HG03442 (cell line): ENCODE results near the gene SLC1A1.

Experiments used
- ATAC-seq: cut with Tn5 transposase; IDR thresholded peaks from one replicate; pipeline ENCODE4 v1.9.1; 2021; ENCODE audit warnings: mild to moderate bottlenecking, moderate library complexity; ENCODE audit not compliant: unreplicated experiment

Gene SLC1A1

GRCh38 chr9:4614627-4615026 lies 124.4 kb downstream of the SLC1A1 start:
- no peak for ATAC-seq

- no peak for ATAC-seq
Observed at GRCh38 chr9:4615251-4615650, 125.0 kb downstream of the SLC1A1 start.

GRCh38 chr9:4615778-4616177 lies 125.5 kb downstream of the SLC1A1 start:
- no peak for ATAC-seq

- no peak for ATAC-seq
Observed at GRCh38 chr9:4617752-4618151, 127.5 kb downstream of the SLC1A1 start.

GRCh38 chr9:4618700-4619099 lies 128.4 kb downstream of the SLC1A1 start:
- ATAC-seq: no peak

GRCh38 chr9:4620057-4620765 lies 129.9 kb downstream of the SLC1A1 start:
- ATAC-seq: no peak

- ATAC-seq: no peak
Observed at GRCh38 chr9:4620881-4621555, 130.8 kb downstream of the SLC1A1 start.

GRCh38 chr9:4622016-4622415 lies 131.7 kb downstream of the SLC1A1 start:
- no peak for ATAC-seq

GRCh38 chr9:4630836-4631235 lies 140.6 kb downstream of the SLC1A1 start:
- no peak for ATAC-seq
